Neural cell (in vitro differentiated cells): ENCODE data around the gene GSE1.

Experiments
- EP300 ChIP-seq: fragments of 450-650 bp; conservative IDR thresholded peaks from 2 replicates; pipeline ENCODE4 v1.6.1; 2014; ENCODE audit warnings: antibody characterized with exemption, mild to moderate bottlenecking, moderate library complexity; ENCODE audit not compliant: poor library complexity, severe bottlenecking
- EZH2 ChIP-seq: fragments of 200-600, 300-800 bp; shearing (Covaris generic), sonication (generic); IDR thresholded peaks from 2 replicates; pipeline ENCODE4 v1.6.1; 2014; ENCODE audit warnings: antibody characterized with exemption, low read length, borderline replicate concordance, mild to moderate bottlenecking; ENCODE audit not compliant: insufficient read depth, poor library complexity, severe bottlenecking
- MXI1 ChIP-seq: fragments of 450-650 bp; conservative IDR thresholded peaks from 2 replicates; pipeline ENCODE4 v1.6.1; 2014; ENCODE audit warnings: antibody characterized with exemption, mild to moderate bottlenecking; ENCODE audit not compliant: poor library complexity, severe bottlenecking
- POLR2AphosphoS5 ChIP-seq: IDR thresholded peaks from 2 replicates; pipeline ENCODE4 v1.6.1; 2012
- TAF1 ChIP-seq: IDR thresholded peaks from 2 replicates; pipeline ENCODE4 v1.6.1; 2012; ENCODE audit warnings: low read depth
- TF ChIP-seq, protein P1 (sequence below): fragments of 450-650 bp; IDR thresholded peaks from 2 replicates; pipeline ENCODE4 v1.5.1; 2014; ENCODE audit warnings: antibody characterized with exemption, mild to moderate bottlenecking, moderate library complexity; ENCODE audit not compliant: poor library complexity, severe bottlenecking
- TF ChIP-seq, protein P2 (sequence below): IDR thresholded peaks from 2 replicates; pipeline ENCODE4 v1.6.1; 2012; ENCODE audit warnings: borderline replicate concordance

DNA sequence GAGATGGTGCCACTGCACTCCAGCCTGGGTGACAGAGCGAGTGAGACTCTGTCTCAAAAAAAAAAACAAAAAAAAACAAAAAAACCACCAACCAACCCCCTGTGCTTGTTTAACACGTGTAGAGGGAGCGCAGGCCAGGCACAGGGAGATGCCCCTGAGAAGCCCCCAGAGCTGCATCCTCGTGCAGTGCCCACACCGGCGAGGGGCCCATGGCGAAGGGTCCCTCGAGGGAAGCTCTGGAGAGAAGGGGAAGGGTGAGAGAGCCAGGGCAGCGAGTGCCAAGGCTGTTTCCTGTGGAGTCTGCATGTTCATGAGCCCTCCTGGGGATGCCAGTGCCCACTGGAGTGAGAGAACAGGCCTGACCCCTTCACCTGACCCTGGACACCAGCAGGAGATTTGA lies 47.8 kb upstream of the GSE1 start:
- TF ChIP-seq, protein P1, sequence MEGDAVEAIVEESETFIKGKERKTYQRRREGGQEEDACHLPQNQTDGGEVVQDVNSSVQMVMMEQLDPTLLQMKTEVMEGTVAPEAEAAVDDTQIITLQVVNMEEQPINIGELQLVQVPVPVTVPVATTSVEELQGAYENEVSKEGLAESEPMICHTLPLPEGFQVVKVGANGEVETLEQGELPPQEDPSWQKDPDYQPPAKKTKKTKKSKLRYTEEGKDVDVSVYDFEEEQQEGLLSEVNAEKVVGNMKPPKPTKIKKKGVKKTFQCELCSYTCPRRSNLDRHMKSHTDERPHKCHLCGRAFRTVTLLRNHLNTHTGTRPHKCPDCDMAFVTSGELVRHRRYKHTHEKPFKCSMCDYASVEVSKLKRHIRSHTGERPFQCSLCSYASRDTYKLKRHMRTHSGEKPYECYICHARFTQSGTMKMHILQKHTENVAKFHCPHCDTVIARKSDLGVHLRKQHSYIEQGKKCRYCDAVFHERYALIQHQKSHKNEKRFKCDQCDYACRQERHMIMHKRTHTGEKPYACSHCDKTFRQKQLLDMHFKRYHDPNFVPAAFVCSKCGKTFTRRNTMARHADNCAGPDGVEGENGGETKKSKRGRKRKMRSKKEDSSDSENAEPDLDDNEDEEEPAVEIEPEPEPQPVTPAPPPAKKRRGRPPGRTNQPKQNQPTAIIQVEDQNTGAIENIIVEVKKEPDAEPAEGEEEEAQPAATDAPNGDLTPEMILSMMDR: no peak
- no peak for TF ChIP-seq TAF1
- no peak for TF ChIP-seq MXI1
- TF ChIP-seq POLR2AphosphoS5: no peak
- no peak for TF ChIP-seq EP300
- no peak for TF ChIP-seq EZH2
- TF ChIP-seq, protein P2, sequence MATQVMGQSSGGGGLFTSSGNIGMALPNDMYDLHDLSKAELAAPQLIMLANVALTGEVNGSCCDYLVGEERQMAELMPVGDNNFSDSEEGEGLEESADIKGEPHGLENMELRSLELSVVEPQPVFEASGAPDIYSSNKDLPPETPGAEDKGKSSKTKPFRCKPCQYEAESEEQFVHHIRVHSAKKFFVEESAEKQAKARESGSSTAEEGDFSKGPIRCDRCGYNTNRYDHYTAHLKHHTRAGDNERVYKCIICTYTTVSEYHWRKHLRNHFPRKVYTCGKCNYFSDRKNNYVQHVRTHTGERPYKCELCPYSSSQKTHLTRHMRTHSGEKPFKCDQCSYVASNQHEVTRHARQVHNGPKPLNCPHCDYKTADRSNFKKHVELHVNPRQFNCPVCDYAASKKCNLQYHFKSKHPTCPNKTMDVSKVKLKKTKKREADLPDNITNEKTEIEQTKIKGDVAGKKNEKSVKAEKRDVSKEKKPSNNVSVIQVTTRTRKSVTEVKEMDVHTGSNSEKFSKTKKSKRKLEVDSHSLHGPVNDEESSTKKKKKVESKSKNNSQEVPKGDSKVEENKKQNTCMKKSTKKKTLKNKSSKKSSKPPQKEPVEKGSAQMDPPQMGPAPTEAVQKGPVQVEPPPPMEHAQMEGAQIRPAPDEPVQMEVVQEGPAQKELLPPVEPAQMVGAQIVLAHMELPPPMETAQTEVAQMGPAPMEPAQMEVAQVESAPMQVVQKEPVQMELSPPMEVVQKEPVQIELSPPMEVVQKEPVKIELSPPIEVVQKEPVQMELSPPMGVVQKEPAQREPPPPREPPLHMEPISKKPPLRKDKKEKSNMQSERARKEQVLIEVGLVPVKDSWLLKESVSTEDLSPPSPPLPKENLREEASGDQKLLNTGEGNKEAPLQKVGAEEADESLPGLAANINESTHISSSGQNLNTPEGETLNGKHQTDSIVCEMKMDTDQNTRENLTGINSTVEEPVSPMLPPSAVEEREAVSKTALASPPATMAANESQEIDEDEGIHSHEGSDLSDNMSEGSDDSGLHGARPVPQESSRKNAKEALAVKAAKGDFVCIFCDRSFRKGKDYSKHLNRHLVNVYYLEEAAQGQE: no peak
